ENCODE data around the gene TIRAP.

The TIRAP gene

GRCh38 chr11:126317756-126318573 lies 35.1 kb downstream of the TIRAP start:
- peak; percentile 66 for DNase-seq (ENCODE audit: low read depth)
- H3K4me3 ChIP-seq (ENCODE audit: low read depth, low read length): peak overlapping the region; percentile 24

DNA sequence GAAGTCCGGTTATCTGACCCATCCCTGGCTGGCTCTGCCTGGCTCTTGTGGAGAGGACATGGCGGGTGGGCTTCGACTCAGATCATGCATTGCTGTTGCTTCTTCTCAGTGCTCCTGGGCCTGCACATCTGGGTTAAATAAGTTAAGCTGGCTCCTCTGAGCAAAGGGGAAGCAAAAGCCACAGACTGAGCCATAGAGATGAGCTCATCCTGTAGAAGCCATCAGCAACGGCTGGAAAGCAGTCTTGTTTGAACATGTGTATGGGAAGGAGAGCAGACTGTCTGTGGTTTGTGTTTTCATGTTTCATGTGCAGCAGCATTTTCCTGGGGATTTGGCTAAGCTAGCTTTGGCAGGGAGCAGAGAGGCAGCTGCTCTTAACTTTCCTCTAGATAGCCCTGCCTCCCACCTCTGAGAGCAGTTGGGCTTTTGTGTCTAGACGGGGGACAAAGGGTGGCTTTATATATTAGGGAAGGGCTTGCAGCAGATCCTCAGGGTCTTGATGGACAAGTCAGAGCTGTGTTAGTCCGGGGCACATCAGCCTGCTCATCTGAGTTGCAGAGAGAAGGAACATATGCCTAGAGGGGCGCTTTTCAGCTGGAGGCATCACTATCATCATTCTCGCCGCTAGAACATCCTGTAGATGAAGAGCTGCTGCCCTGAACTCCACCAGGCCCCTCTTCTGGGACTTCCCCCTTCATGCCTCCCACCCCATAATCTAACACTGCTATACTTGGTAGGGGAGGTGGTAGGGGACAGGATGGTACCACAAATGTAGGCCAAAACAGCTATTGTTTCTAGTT lies 35.9 kb downstream of the TIRAP start:
- H3K4me3 ChIP-seq (ENCODE audit: low read depth, low read length): peak overlapping the region; percentile 24
- peak; percentile 91 for DNase-seq (ENCODE audit: low read depth)

GRCh38 chr11:126319374-126319740 lies 36.5 kb downstream of the TIRAP start:
- no peak overlapping the region for H3K4me3 ChIP-seq (ENCODE audit: low read depth, low read length)

GRCh38 chr11:126322996-126323395 lies 40.1 kb downstream of the TIRAP start:
- no peak for DNase-seq (ENCODE audit: low read depth)

More at GRCh38 chr11:126319374-126319740, 36.5 kb downstream of the TIRAP start:
- no peak for DNase-seq (ENCODE audit: low read depth)

DNA sequence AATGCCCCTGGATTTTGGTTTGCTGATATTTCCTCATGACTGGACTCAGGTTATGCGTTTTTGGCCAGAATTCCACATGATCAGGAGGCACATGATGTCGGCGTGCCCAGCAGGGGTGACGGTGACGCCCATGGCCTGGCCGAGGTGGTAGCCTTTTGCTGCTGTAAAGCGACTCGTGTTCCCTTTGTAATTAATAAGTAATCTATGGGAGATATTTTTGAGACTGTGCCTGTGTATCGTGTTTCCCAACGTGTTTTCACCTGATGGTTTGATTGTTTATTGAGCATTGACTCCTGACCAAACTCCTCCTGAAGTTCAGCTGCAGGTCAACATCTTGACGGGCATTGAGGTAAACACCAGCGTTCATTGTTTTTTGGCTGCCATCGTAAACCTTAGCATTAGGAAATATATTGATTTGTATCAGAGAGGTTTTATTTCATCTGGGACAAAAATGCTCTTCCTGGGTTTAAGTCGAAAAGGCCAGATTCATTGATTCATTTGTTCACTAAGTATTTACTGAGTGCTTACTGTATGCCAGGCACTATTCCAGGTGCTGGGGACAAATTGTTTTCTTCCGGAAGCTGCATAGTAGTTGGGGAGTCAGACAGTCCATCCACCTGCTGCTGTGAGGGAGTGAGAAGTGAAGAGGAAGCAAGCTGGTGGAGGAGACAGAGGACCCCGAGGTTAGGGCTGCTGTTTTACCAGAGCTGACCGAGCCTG lies 44.5 kb downstream of the TIRAP start:
- no peak overlapping the region for H3K4me3 ChIP-seq (ENCODE audit: low read depth, low read length)

More at GRCh38 chr11:126322996-126323395, 40.1 kb downstream of the TIRAP start:
- H3K4me3 ChIP-seq (ENCODE audit: low read depth, low read length): no peak overlapping the region

GRCh38 chr11:126328001-126328390 lies 45.1 kb downstream of the TIRAP start:
- H3K4me3 ChIP-seq (ENCODE audit: low read depth, low read length): no peak overlapping the region
- DNase-seq (ENCODE audit: low read depth): no peak

More for the DNA sequence above, 44.5 kb downstream of the TIRAP start:
- no peak for DNase-seq (ENCODE audit: low read depth)

DNA sequence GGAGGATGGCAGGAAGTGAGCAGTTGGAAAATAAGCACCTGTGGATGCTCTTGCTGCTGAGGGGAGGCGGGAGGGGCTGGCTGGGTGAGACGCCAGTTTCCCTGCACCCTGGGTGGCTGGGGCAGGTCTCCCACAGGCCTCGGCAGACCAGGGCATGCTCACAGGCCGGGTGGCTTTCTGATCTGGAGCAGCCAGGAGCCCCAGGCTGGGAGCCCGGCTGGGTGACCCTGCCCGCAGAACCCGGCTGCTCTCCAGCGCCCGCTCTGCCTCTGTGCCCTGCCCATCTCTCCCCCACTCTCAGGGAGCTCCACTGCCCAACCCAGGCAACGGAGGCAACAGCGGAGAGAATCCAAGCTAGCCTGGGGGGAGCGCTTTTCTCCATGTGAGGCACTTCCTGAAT lies 45.6 kb downstream of the TIRAP start:
- DNase-seq (ENCODE audit: low read depth): no peak
- H3K4me3 ChIP-seq (ENCODE audit: low read depth, low read length): no peak overlapping the region

- no peak for DNase-seq (ENCODE audit: low read depth)
- no peak overlapping the region for H3K4me3 ChIP-seq (ENCODE audit: low read depth, low read length)
These were observed 46.2 kb downstream of the TIRAP start for GRCh38 chr11:126328938-126329643.

DNA sequence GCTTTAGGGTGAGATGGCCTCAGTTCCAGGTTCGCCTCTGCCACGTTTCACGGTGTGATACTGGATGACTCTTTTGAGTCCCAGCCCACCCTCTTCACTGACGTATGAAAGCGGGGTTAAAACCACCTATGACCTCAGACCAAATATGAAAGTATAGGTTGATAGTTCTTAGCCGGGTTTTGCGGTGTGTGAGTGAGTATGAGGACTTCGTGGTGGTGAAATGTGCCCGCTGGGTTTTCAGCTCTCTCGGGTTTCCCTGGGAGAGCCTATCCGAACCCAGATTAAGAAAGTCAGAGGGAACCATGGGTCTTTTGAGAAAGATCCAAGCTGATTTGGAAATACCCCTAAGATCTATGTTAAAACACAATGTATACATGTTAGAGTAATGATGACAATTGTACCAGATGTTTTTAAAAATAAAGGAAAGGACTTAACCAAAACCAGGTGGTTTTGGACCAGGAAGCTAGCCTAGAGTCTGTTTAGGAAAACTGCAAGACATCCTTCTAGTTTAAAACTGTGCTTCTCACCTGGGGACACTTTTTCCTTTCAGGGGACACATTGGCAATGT lies 46.8 kb downstream of the TIRAP start:
- no peak overlapping the region for H3K4me3 ChIP-seq (ENCODE audit: low read depth, low read length)
- no peak for DNase-seq (ENCODE audit: low read depth)

- H3K4me3 ChIP-seq (ENCODE audit: low read depth, low read length): no peak overlapping the region
These were observed 48.4 kb downstream of the TIRAP start for GRCh38 chr11:126331286-126331685.

GRCh38 chr11:126332221-126332711 lies 49.4 kb downstream of the TIRAP start:
- peak; percentile 78 for DNase-seq (ENCODE audit: low read depth)
- H3K4me3 ChIP-seq (ENCODE audit: low read depth, low read length): no peak overlapping the region

More at GRCh38 chr11:126331286-126331685, 48.4 kb downstream of the TIRAP start:
- no peak for DNase-seq (ENCODE audit: low read depth)

- DNase-seq (ENCODE audit: low read depth): no peak
- H3K4me3 ChIP-seq (ENCODE audit: low read depth, low read length): no peak overlapping the region
These were observed 50.2 kb downstream of the TIRAP start for GRCh38 chr11:126333142-126333541.

GRCh38 chr11:126334659-126335462 lies 52.0 kb downstream of the TIRAP start:
- no peak for DNase-seq (ENCODE audit: low read depth)
- H3K4me3 ChIP-seq (ENCODE audit: low read depth, low read length): no peak overlapping the region

GRCh38 chr11:126335463-126335760 lies 52.5 kb downstream of the TIRAP start:
- no peak for DNase-seq (ENCODE audit: low read depth)
- H3K4me3 ChIP-seq (ENCODE audit: low read depth, low read length): no peak overlapping the region

GRCh38 chr11:126336138-126336541 lies 53.2 kb downstream of the TIRAP start:
- DNase-seq (ENCODE audit: low read depth): no peak
- H3K4me3 ChIP-seq (ENCODE audit: low read depth, low read length): no peak overlapping the region

- H3K4me3 ChIP-seq (ENCODE audit: low read depth, low read length): no peak overlapping the region
- no peak for DNase-seq (ENCODE audit: low read depth)
These were observed 53.8 kb downstream of the TIRAP start for GRCh38 chr11:126336671-126337101.

- no peak overlapping the region for H3K4me3 ChIP-seq (ENCODE audit: low read depth, low read length)
- no peak for DNase-seq (ENCODE audit: low read depth)
These were observed 54.2 kb downstream of the TIRAP start for GRCh38 chr11:126337126-126337473.

DNA sequence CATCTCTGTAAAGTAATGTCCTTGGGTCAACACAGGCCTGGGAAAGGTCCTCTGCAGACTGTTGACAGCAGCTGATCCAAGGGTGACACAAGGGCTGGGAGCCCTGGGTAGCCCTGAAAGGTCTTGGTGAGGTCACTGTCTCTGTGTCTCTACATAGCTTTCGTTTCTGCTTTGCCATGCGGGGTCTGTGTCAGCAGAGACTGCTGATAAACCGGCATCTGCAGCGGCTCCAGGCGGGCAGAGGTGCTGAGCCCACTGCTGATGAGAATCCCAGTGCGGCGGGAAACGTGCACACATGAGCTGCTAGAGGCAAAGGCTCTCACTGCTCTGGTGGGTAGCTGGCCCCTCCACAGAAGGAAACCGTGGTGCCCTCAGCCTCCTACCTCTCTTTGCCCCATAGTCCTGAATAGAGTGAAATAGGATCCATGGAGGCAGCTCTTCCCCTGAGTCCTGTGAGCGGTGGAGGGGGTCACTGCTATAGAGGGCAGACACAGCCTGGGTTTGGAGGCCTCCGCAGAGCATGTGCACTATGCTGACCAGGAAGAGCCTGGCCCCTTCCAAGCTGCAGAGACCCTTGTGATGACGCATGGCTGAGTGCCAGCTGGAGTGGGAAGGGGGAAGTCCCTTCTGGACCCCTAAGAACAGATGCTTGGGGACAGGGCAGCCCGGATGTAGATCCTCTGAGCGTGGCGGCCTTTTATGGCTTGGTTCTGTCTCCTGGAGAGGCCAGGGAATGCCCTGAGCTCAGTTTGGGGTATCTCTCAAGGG lies 54.8 kb downstream of the TIRAP start:
- no peak overlapping the region for H3K4me3 ChIP-seq (ENCODE audit: low read depth, low read length)
- DNase-seq (ENCODE audit: low read depth): no peak

All from skeletal muscle cell (primary cell).